Chondrocyte (in vitro differentiated cells): ENCODE results near the gene KIF25. TPM values are rescaled to one million over a fixed set of nuclear protein-coding genes. Genes with fewer than 3 reads are reported as not detected.
A peak's percentile ranks its signal among the peaks of the same experiment; 100 is the strongest.

ENCODE experiments used
- DNase-seq: peaks from one replicate; pipeline ENCODE4 v3.0.0; 2021; ENCODE audit warnings: mixed read lengths, low spot score
- H3K27ac Mint-ChIP-seq: one replicate; pipeline ENCODE4 v1.8.0; 2021; ENCODE audit warnings: mild to moderate bottlenecking, moderate library complexity, mixed read lengths; ENCODE audit not compliant: unreplicated experiment
- H3K27me3 Mint-ChIP-seq: 2 replicates; pipeline ENCODE4 v1.8.0; 2021; ENCODE audit warnings: low read depth, mixed read lengths
- H3K36me3 Mint-ChIP-seq: 2 replicates; pipeline ENCODE4 v1.8.0; 2021; ENCODE audit warnings: low read depth, mixed read lengths
- H3K4me1 Mint-ChIP-seq: 2 replicates; pipeline ENCODE4 v1.8.0; 2021; ENCODE audit warnings: low read depth, mild to moderate bottlenecking, mixed read lengths
- H3K4me3 Mint-ChIP-seq: one replicate; pipeline ENCODE4 v1.8.0; 2021; ENCODE audit warnings: mild to moderate bottlenecking, moderate library complexity, mixed read lengths; ENCODE audit not compliant: unreplicated experiment
- H3K9me3 Mint-ChIP-seq: 2 replicates; pipeline ENCODE4 v1.8.0; 2021; ENCODE audit warnings: low read depth, mixed read lengths
- total RNA-seq: library from RNA; stranded (reverse); gene quantifications from 3 replicates; pipeline ENCODE4 v1.2.1, GENCODE V29; 2021
- TF ChIP-seq, protein P1 (sequence below): fragments of 200-600 bp; sonication (generic); IDR thresholded peaks from 2 replicates; pipeline ENCODE4 v1.5.0; 2021; ENCODE audit warnings: antibody characterized with exemption, mild to moderate bottlenecking, moderate library complexity

The KIF25 gene
- total RNA-seq, 1 donor from 2014 or later = not detected

GRCh38 chr6:168045706-168046620 lies 48.5 kb downstream of the KIF25 start:
- H3K4me3 Mint-ChIP-seq = no peak overlapping the region
- H3K9me3 Mint-ChIP-seq = no peaks in the 10 kb centered on the region
- TF ChIP-seq, protein P1, sequence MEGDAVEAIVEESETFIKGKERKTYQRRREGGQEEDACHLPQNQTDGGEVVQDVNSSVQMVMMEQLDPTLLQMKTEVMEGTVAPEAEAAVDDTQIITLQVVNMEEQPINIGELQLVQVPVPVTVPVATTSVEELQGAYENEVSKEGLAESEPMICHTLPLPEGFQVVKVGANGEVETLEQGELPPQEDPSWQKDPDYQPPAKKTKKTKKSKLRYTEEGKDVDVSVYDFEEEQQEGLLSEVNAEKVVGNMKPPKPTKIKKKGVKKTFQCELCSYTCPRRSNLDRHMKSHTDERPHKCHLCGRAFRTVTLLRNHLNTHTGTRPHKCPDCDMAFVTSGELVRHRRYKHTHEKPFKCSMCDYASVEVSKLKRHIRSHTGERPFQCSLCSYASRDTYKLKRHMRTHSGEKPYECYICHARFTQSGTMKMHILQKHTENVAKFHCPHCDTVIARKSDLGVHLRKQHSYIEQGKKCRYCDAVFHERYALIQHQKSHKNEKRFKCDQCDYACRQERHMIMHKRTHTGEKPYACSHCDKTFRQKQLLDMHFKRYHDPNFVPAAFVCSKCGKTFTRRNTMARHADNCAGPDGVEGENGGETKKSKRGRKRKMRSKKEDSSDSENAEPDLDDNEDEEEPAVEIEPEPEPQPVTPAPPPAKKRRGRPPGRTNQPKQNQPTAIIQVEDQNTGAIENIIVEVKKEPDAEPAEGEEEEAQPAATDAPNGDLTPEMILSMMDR = no peak
- H3K4me1 Mint-ChIP-seq = no peaks in the 10 kb centered on the region
- H3K27me3 Mint-ChIP-seq = peaks cover 2% of the 10 kb centered on the region
- peak; percentile 59 for DNase-seq
- H3K27ac Mint-ChIP-seq = no peak overlapping the region
- no peaks in the 10 kb centered on the region for H3K36me3 Mint-ChIP-seq

GRCh38 chr6:168046696-168047095 lies 49.2 kb downstream of the KIF25 start:
- peak; percentile 27 for DNase-seq
- Mint-ChIP-seq H3K27me3 (peaks cover 2% of the 10 kb centered on the region), H3K4me1 (no peaks in the 10 kb centered on the region), H3K4me3 (no peak overlapping the region), H3K9me3 (no peaks in the 10 kb centered on the region), H3K27ac (no peak overlapping the region), H3K36me3 (no peaks in the 10 kb centered on the region)
- TF ChIP-seq, protein P1 = no peak

GRCh38 chr6:168047841-168048723 lies 50.6 kb downstream of the KIF25 start:
- TF ChIP-seq, protein P1 = no peak
- DNase-seq = peak; percentile 72
- H3K4me1 Mint-ChIP-seq = no peaks in the 10 kb centered on the region
- no peak overlapping the region for H3K27ac Mint-ChIP-seq
- H3K9me3 Mint-ChIP-seq = no peaks in the 10 kb centered on the region
- H3K36me3 Mint-ChIP-seq = no peaks in the 10 kb centered on the region
- H3K4me3 Mint-ChIP-seq = no peak overlapping the region
- peaks cover 3% of the 10 kb centered on the region for H3K27me3 Mint-ChIP-seq

GRCh38 chr6:168048724-168049025 lies 51.2 kb downstream of the KIF25 start:
- no peak for DNase-seq
- Mint-ChIP-seq H3K9me3 (no peaks in the 10 kb centered on the region), H3K27ac (no peak overlapping the region), H3K4me3 (no peak overlapping the region), H3K27me3 (peaks cover 3% of the 10 kb centered on the region), H3K4me1 (no peaks in the 10 kb centered on the region), H3K36me3 (no peaks in the 10 kb centered on the region)
- TF ChIP-seq, protein P1 = no peak

DNA sequence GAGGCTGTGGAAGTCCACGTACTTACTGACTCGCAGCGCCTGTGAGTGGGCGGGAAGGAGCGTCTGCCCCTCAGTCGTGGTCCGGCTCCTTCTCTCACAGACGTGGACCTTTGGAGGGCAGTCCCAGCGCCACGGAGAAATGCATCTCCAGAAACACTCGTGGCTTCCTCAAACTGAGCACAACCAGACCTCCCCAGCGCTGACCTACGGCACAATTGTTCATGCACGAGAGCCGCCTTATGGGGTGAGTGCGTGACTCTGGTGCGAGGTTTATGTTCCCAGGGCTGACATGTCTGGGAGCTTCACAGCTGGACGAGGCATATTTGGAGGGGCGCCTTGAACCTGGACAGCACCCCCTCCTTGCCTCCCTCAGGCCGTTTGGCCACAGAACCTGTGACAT lies 51.8 kb downstream of the KIF25 start:
- H3K36me3 Mint-ChIP-seq = no peaks in the 10 kb centered on the region

More for the DNA sequence above, 51.8 kb downstream of the KIF25 start:
- Mint-ChIP-seq H3K27me3 (peaks cover 3% of the 10 kb centered on the region), H3K9me3 (no peaks in the 10 kb centered on the region), H3K4me1 (no peaks in the 10 kb centered on the region), H3K4me3 (no peak overlapping the region), H3K27ac (no peak overlapping the region)
- no peak for DNase-seq
- TF ChIP-seq, protein P1 = no peak
